Mesothelial cell of epicardium (in vitro differentiated cells): ENCODE measurements around the gene PPP1R9A. TPM values are rescaled to one million over a fixed set of nuclear protein-coding genes. Genes with fewer than 3 reads are reported as not detected.

Experiments used
- DNase-seq, 2 experiments: peaks; one replicate each; pipeline ENCODE4 v3.0.0; 2021; ENCODE audit warnings: low spot score in 2 of 2; ENCODE audit not compliant: unreplicated experiment in 2 of 2
- H3K27ac Mint-ChIP-seq: 2 replicates; pipeline ENCODE4 v1.8.0; 2021; ENCODE audit warnings: mixed read lengths
- H3K27me3 Mint-ChIP-seq: 2 replicates; pipeline ENCODE4 v1.8.0; 2021; ENCODE audit warnings: low read depth, mixed read lengths
- H3K36me3 Mint-ChIP-seq: 2 replicates; pipeline ENCODE4 v1.8.0; 2021; ENCODE audit warnings: mixed read lengths
- H3K4me1 Mint-ChIP-seq: 2 replicates; pipeline ENCODE4 v1.8.0; 2021; ENCODE audit warnings: mixed read lengths
- H3K4me3 Mint-ChIP-seq: 2 replicates; pipeline ENCODE4 v1.8.0; 2021; ENCODE audit warnings: mild to moderate bottlenecking, moderate library complexity, mixed read lengths
- H3K9me3 Mint-ChIP-seq: 2 replicates; pipeline ENCODE4 v1.8.0; 2021; ENCODE audit warnings: mixed read lengths
- CTCF ChIP-seq: fragments of 200-600 bp; sonication (generic); IDR thresholded peaks from one replicate; pipeline ENCODE4 v1.5.0; 2021; ENCODE audit warnings: antibody characterized with exemption; ENCODE audit not compliant: unreplicated experiment
- total RNA-seq: library from RNA; stranded (reverse); gene quantifications from 3 replicates; pipeline ENCODE4 v1.2.1, GENCODE V29; 2021

Gene PPP1R9A
- total RNA-seq, 1 donor from 2014 or later: 39.3 TPM

- Mint-ChIP-seq H3K4me1 (peaks cover 43% of the 10 kb centered on the region), H3K27ac (peak overlapping the region; percentile 75), H3K36me3 (no peaks in the 10 kb centered on the region), H3K9me3 (no peaks in the 10 kb centered on the region), H3K4me3 (no peak overlapping the region), H3K27me3 (no peaks in the 10 kb centered on the region)
- no peak for DNase-seq
- TF ChIP-seq CTCF: no peak
These were observed 26.0 kb downstream of the PPP1R9A start for GRCh38 chr7:94933256-94933990.

- peaks cover 32% of the 10 kb centered on the region for H3K4me1 Mint-ChIP-seq
- no peak overlapping the region for H3K27ac Mint-ChIP-seq
- no peak for DNase-seq
- no peaks in the 10 kb centered on the region for H3K36me3 Mint-ChIP-seq
- H3K9me3 Mint-ChIP-seq: no peaks in the 10 kb centered on the region
- H3K4me3 Mint-ChIP-seq: no peak overlapping the region
- H3K27me3 Mint-ChIP-seq: no peaks in the 10 kb centered on the region
- TF ChIP-seq CTCF: no peak
These were observed 32.0 kb downstream of the PPP1R9A start for GRCh38 chr7:94939395-94939794.

- no peak overlapping the region for H3K4me3 Mint-ChIP-seq
- no peak for DNase-seq
- no peaks in the 10 kb centered on the region for H3K36me3 Mint-ChIP-seq
- H3K9me3 Mint-ChIP-seq: no peaks in the 10 kb centered on the region
- TF ChIP-seq CTCF: no peak
- H3K27ac Mint-ChIP-seq: peak overlapping the region; percentile 39
- peaks cover 36% of the 10 kb centered on the region for H3K4me1 Mint-ChIP-seq
- H3K27me3 Mint-ChIP-seq: no peaks in the 10 kb centered on the region
These were observed 32.8 kb downstream of the PPP1R9A start for GRCh38 chr7:94940241-94940640.

- Mint-ChIP-seq H3K27ac (no peak overlapping the region), H3K9me3 (no peaks in the 10 kb centered on the region), H3K27me3 (no peaks in the 10 kb centered on the region), H3K4me3 (no peak overlapping the region), H3K36me3 (no peaks in the 10 kb centered on the region), H3K4me1 (peaks cover 32% of the 10 kb centered on the region)
- TF ChIP-seq CTCF: no peak
- no peak for DNase-seq
These were observed 34.6 kb downstream of the PPP1R9A start for GRCh38 chr7:94941844-94942632.

GRCh38 chr7:94943134-94943533 is 35.7 kb downstream of the PPP1R9A start:
- Mint-ChIP-seq H3K4me3 (no peak overlapping the region), H3K27ac (no peak overlapping the region), H3K36me3 (no peaks in the 10 kb centered on the region), H3K9me3 (no peaks in the 10 kb centered on the region), H3K27me3 (no peaks in the 10 kb centered on the region), H3K4me1 (peaks cover 23% of the 10 kb centered on the region)
- DNase-seq: no peak
- TF ChIP-seq CTCF: no peak
